Spleen (tissue), 7 donors: Measurements from ENCODE around the gene PRDM16.

ENCODE experiments used
- POLR2A ChIP-seq, 3 donors: fragments of 450-650 bp; IDR thresholded peaks; one replicate each; pipeline ENCODE4 v1.5.1; 2017; ENCODE audit warnings: antibody characterized with exemption in 3 of 3, mild to moderate bottlenecking in 1 of 3
- POLR2AphosphoS5 ChIP-seq, 3 donors: sonication (generic); formaldehyde crosslinking; IDR thresholded peaks; one replicate each; pipeline ENCODE4 v1.5.1; 2017; ENCODE audit warnings: antibody characterized with exemption in 3 of 3
- TF ChIP-seq, protein P1 (sequence below), 11 experiments: fragments of 200-600 bp in 7 of 11; fragments of 450-650 bp in 4 of 11; sonication (generic) in 4 of 11; IDR thresholded peaks in 8 of 11; conservative IDR thresholded peaks in 3 of 11; 1 replicate in 7 of 11; 2 replicates in 4 of 11; pipeline versions ENCODE4 v1.4.0 to v1.8.0; 2016 to 2021; ENCODE audit warnings: antibody characterized with exemption in 11 of 11, inconsistent platforms in 4 of 11, mild to moderate bottlenecking in 1 of 11
- donor health status: DM: no; HTN: no; CAD: no; lungs with moderate emphysema.
- donor health status: DM: no; HTN: no; CAD: no.
- donor health status: DM: no; HTN: no; CAD: no.

DNA sequence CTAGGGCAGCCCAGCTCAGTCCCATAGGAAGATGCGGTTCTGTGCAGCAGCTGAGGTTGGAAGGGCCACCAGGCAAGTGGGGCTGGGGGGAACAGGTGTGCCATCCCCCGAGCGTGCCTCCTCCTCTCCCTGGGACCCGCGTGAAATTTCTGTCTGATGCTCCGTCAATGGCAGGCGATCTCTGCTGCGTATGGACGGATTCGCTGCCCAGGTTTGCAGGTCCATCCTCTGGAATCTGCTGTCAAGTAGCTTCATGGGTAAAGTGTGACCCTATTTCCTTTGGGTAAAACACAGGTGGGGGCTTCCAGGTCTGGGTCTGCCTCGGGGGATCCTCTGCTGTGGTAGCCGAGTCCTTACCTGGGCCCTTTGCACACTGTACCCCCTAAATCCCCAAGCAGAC is 270.9 kb downstream of the PRDM16 start:
- TF ChIP-seq, protein P1, sequence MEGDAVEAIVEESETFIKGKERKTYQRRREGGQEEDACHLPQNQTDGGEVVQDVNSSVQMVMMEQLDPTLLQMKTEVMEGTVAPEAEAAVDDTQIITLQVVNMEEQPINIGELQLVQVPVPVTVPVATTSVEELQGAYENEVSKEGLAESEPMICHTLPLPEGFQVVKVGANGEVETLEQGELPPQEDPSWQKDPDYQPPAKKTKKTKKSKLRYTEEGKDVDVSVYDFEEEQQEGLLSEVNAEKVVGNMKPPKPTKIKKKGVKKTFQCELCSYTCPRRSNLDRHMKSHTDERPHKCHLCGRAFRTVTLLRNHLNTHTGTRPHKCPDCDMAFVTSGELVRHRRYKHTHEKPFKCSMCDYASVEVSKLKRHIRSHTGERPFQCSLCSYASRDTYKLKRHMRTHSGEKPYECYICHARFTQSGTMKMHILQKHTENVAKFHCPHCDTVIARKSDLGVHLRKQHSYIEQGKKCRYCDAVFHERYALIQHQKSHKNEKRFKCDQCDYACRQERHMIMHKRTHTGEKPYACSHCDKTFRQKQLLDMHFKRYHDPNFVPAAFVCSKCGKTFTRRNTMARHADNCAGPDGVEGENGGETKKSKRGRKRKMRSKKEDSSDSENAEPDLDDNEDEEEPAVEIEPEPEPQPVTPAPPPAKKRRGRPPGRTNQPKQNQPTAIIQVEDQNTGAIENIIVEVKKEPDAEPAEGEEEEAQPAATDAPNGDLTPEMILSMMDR (IDR thresholded peaks at IDR 0.05 in 8 of 11, conservative IDR thresholded peaks at IDR 0.05 in 3 of 11), result no peak
- no peak for TF ChIP-seq POLR2A (IDR thresholded peaks at IDR 0.05)
- no peak for TF ChIP-seq POLR2AphosphoS5 (IDR thresholded peaks at IDR 0.05)
